T follicular helper cell (primary cell): ENCODE data around the gene PMEL.
"Not testable (repeated sequence)": the region's sequence is repeated elsewhere in the genome, so short reads cannot be mapped to it uniquely, and the experiment has no call there.

Experiments
- DNase-seq: peaks from one replicate; pipeline ENCODE4 v3.0.0-alpha.2; 2020; ENCODE audit warnings: low read depth

Gene PMEL

GRCh38 chr12:55983232-55983842 lies 17.5 kb upstream of the PMEL start:
- DNase-seq: no peak

DNA sequence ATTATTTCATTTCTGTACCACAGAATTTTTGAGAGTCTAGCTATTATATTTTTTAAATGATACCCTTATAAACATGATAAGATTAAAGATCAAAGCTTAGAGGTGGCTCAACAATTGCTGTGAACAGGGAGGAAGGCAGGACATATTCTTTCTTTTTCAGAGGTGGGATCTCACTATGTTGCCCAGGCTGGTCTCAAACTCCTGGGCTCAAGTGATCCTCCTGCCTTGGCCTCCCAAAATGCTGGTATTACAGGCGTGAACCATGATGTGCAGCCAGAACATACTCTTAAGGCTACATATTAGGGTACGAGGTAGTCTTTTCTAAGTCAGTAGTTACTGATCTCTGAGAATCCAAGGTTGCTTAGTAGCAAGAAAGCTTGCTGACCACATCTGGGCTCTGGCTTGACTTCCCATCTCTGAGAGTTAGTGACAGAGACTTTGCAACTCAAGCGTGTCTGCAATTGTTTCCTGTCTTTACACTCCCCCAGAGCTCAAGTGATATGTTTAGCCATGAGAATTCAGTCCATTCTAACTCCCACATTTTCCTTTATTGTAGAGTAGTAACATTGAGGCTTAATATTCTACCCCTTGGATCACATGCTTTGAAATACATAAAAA lies 16.6 kb upstream of the PMEL start:
- DNase-seq: no peak

GRCh38 chr12:55981882-55982281 lies 16.0 kb upstream of the PMEL start:
- DNase-seq: not testable (repeated sequence)

DNA sequence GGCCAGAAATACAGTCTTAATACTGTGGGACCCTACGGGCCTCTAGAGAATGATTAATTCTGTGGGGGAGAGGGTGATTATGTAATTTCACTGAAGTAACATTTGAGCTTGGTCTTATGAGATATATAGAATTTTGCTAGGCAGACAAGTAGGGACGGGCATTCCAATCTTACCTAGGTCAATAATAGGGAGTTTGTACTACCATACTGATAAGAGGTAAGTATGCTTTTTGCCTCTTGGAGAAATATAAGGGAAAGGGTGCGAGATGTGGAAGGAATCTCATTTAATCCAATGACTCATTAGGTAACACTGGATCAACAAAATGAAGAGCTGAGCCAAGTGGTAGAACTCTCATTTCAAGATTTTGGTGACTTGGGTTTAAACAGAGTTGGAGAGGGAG lies 13.2 kb upstream of the PMEL start:
- no peak for DNase-seq

DNA sequence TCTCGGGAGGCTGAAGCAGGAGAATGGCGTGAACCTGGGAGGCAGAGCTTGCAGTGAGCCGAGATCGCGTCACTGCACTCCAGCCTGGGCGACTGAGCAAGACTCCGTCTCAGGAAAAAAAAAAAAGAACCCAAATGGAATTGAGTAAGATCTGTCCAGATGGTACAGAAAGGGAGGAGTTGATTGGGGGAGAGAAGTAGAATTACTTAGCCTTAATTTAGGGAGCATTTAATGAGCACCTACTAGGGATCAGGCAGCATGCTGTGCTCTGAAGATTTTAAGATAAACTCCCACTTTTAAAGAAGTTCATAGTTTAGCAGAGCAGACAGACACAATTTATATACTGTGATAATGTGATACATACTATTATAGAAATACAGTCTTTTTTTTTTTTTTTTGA lies 12.6 kb upstream of the PMEL start:
- DNase-seq: no peak

DNA sequence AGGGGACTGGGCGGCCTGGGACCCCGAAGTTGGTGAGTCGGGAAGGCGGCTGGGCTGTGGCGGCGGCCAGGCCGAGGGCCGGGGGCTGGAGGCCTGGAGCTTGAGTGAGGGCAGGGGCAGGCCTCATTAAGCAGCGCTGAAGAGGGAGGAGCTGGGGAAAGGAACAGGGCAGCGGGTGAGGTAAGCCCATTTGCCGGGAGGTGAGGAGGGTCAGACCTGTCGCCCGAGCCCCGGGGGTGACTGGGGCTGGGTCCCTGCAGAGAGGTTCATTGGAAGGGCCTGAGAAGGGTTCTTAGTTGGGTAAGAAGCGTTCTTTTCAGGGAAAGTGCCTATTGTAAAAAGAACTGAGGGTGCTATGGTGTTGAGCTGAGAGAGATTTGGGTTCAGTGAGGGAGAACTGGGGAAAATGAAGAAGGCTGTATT lies 8.5 kb upstream of the PMEL start:
- no peak for DNase-seq

GRCh38 chr12:55973599-55974307 lies 7.9 kb upstream of the PMEL start, which contains the start of gene RAB5B:
Gene RAB5B (plus strand): TSS chr12:55974078. CDS start chr12:55986961, 12,883 bp downstream.
- peak; percentile 96 for DNase-seq

- no peak for DNase-seq
Observed at GRCh38 chr12:55972911-55973598, 7.2 kb upstream of the PMEL start.

DNA sequence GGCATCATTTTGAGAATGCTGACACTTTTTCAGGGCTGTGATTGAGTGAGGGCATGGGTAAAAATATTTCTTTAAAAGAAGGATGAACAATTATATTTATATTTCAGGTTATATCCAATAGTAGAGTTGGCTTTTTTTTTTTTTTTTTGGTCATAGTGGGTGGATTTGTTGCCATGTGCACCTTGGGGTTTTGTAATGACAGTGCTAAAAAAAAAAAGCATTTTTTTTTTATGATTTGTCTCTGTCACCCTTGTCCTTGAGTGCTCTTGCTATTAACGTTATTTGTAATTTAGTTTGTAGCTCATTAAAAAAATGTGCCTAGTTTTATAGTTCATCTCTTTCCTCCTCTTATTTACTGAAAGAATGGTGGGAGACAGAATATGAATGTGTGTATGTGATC lies 6.6 kb upstream of the PMEL start:
- no peak for DNase-seq

- no peak for DNase-seq
Observed at GRCh38 chr12:55972042-55972441, 6.2 kb upstream of the PMEL start.

DNA sequence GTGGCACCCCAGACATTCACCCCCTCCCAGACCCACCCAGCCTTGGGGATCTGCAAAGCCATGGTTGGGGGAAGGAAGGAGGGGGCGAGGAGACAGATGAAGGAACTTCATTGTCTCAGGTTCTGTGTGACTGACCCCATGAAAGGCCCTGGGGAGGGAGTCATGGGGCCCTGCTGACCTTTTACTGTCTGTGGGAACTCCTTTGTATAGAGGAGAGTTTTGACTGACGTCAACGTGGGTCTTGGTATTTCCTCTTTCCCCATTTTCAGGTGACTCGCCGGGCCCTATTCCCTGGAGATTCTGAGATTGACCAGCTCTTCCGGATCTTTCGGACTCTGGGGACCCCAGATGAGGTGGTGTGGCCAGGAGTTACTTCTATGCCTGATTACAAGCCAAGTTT lies 4.9 kb upstream of the PMEL start:
- DNase-seq: no peak

DNA sequence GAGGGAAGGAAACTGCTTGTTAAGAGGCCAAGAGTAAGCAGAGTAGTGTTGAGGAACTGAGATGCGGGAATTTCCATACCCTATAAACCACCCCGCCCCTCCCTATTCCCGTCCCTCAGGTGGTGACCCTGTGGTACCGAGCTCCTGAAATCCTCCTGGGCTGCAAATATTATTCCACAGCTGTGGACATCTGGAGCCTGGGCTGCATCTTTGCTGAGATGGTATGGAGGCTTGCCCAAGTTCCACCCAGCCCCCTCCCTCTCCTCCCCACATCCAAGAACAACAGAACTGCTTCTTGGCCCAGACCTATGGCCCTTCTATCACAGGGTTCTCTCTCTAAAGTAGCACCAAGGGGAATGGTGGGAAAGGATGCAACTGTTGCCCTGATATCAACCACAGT lies 3.5 kb upstream of the PMEL start:
- DNase-seq: no peak

GRCh38 chr12:55966408-55967281 lies 803 bp upstream of the PMEL start, which contains the start of gene CDK2:
Gene CDK2 (plus strand): TSS chr12:55966830. CDS start chr12:55967009, 179 bp downstream.
- DNase-seq: peak; percentile 81

GRCh38 chr12:55965240-55965639 lies 602 bp downstream of the PMEL start:
- DNase-seq: no peak

- DNase-seq: no peak
Observed at GRCh38 chr12:55963760-55964159, 2.1 kb downstream of the PMEL start.

DNA sequence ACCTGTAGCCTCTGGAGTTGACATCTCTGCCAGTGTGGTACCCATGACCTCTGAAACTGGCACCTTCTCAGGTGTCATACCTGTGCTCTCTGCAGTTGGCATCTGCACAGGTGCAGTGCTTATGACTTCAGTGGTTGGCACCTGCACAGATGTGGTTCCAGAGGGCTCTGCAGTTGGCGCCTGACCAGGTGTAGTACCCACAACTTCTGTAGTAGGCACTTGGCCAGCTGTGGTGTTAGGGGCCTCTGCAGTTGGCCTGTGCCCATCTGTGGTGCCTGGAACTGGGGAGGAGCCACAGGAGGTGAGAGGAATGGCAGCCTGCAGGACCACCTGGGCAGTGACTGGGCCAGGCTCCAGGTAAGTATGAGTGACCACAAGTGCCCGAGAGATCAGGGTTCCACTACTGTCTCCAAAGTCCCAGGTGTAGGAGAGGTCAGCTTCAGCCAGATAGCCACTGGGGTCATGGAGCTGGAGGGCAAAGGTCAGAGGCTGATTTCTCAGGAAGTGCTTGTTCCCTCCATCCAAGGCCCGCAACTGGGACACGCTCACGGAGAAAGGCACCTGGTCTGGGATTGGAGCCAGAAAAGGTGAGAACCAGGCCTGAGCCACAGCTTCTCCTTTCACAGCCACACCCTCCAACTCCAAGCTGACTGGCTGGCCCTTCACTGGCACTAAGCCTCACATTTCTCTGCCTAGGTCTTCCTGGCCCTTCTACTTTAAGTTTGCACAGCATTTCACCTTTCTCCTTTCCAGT lies 8.6 kb downstream of the PMEL start:
- DNase-seq: no peak

- DNase-seq: peak; percentile 40
Observed at GRCh38 chr12:55955800-55956508, 9.9 kb downstream of the PMEL start.

DNA sequence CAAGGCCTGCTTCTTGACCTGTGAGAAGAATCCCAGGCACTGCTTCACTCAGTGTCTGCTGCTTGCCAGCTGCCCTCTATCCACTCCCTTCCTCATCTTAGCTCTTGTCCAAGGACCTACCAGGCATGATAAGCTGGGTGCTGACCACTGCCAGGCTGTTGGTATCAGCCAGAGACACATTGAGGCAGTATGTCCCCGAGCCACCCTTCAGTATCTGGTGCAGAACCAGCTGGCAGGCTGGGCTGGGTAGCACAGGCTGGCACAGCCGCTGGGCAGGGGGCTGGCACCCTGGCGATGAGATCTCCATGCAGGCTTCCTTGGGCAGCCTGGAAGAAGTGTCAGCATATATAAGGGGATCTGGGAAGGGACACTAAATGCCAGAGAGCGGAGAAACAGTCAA lies 10.5 kb downstream of the PMEL start:
- DNase-seq: no peak

DNA sequence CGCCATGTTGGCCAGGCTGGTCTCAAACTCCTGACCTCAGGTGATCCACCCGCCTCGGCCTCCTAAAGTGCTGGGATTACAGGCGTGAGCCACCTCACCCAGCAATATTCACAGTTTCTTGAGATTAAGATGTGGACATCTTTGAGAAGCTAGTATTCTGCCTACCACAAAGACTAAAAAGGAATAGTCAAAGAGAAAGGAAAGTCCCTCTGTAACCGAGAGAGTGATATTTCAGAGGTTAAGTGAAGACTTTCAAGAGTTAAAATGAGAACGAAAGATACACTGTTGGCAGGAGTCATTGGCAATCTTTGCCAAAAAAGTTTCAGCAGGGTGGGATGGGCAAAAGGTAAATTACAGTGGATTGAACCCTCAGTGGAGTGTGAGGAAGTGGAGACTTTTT lies 19.3 kb downstream of the PMEL start:
- no peak for DNase-seq

DNA sequence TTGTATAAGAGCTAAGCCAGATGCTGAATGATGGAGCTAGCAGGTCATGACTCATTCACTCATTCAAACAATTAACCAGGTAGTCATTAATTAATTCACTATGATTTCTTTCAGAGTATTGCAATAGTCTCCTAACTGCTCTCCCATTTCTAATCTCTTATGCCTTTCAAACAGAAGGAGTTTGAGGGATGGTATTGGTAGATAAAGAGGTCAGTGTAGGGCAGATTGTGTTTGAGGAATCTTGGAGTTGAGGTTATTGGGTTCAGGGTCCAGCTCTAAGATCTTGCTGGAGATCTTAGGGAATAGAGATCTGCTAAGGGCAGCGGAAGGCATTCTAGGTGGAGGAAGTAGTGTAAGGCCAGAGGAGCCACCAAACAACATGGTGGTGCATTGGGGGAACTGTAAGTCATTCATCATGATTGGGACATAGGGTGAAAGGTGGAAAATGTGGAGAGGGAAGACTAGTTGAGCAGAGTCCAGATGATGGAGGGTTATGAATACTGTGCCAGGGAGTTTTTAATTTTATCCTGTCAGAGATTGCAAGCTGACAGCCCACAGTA lies 23.2 kb downstream of the PMEL start:
- no peak for DNase-seq
